ENCODE results near the gene ABHD16B. TPM values are rescaled to one million over a fixed set of nuclear protein-coding genes. Genes with fewer than 3 reads are reported as not detected.

Gene ABHD16B
- total RNA-seq, 4 donors from 2014 or later, result not detected

DNA sequence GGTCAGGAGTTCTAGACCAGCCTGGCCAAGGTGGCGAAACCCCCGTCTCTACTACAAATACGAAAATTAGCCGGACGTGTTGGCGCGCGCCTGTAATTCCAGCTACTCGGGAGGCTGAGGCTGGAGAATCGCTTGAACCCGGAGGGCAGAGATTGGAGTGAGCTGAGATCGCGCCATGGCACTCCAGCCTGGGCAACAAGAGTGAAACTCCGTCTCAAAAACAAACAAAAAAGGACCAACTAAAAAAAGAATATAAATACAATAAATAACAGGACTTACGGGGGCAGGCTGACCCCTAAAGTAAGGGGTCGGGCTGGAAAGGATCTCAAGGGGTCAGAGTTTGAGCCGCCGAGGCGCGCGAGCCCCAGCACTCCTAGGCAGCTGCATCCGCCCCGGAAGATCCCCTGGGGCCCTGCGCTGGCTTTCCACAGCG, 3.3 kb downstream of the ABHD16B start:
- TF ChIP-seq, protein P1, sequence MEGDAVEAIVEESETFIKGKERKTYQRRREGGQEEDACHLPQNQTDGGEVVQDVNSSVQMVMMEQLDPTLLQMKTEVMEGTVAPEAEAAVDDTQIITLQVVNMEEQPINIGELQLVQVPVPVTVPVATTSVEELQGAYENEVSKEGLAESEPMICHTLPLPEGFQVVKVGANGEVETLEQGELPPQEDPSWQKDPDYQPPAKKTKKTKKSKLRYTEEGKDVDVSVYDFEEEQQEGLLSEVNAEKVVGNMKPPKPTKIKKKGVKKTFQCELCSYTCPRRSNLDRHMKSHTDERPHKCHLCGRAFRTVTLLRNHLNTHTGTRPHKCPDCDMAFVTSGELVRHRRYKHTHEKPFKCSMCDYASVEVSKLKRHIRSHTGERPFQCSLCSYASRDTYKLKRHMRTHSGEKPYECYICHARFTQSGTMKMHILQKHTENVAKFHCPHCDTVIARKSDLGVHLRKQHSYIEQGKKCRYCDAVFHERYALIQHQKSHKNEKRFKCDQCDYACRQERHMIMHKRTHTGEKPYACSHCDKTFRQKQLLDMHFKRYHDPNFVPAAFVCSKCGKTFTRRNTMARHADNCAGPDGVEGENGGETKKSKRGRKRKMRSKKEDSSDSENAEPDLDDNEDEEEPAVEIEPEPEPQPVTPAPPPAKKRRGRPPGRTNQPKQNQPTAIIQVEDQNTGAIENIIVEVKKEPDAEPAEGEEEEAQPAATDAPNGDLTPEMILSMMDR (IDR thresholded peaks at IDR 0.05; ENCODE audit: low read depth), result no peak

DNA sequence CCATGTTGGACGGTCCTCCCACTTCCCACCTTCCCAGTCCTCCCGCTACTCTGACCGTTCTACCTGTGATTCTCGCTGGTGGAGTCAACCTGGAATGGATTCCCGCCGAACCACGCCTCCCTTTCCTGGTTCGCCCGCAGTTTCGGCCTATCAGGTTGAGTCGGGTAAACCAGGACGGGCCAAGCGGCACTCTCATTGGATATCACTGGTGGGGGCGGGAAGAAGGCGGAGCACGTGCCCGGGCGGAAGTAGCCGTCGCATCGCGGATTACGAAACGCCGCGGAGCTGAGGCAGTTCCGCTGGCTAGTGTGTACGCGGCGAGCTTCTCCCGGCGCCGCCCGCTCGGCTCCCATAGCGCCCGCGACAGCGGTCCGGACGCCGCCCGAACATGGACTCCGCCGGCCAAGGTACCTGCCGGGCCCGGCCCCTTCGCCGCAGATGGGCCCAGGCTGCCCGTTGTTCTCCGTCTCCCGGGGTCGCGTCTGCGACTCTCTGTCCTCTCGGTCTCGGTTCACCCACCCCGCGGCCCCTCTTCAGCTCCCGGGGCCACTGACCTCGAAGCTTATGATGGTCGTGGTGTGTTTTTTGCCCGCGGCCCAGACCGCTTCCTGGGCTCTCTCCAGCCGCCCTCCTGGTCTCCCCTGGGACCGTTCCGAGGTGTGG, 3.8 kb downstream of the ABHD16B start, which contains the start of gene TPD52L2:
Gene TPD52L2, plus strand, starts transcription at position 293 of the 663 bp plus-strand sequence. Its CDS starts 96 bp downstream, at position 389.
- TF ChIP-seq, protein P1 (IDR thresholded peaks at IDR 0.05; ENCODE audit: low read depth), result no peak

DNA sequence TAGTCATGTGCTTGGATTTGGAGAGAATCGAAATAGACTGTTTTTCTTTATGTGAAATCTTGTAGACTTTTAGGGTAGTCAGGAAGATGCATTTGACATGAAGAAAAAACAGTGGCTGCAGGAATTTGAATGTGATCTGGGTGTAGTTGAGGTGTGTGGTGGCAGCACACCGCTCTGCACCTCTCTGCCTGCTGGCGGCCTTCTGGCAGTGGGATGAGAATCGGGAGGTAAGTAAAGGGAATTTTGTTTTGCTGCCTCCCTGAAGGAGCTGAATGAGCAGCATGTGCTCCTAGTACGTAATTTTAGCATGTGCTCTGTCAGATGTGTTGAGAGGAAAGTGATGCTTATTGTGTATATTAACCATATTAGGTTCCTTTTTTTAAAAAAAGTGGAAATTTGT, 7.0 kb downstream of the ABHD16B start:
- TF ChIP-seq, protein P1 (IDR thresholded peaks at IDR 0.05; ENCODE audit: low read depth), result no peak

DNA sequence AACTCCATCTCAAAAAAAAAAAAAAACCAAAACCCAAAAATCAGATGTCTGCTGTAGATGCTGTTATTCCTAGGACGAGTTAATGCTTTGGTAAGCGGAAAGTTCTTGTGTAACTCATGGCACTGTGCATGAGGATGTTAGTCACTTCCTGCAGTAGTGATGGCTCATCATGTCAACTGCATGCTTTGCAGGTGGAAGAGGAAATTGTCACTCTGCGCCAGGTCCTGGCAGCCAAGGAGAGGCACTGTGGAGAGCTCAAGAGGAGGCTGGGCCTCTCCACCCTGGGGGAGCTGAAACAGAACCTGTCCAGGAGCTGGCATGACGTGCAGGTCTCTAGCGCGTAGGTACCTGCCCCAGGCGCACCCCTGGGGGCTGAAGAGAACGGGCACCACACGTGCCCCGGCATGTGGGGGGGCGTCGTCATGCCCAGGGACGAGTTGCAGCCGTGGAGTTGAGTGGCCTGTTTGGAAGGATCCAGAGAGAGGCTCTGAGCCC, 12.2 kb downstream of the ABHD16B start:
- TF ChIP-seq, protein P1 (IDR thresholded peaks at IDR 0.05; ENCODE audit: low read depth), result no peak

DNA sequence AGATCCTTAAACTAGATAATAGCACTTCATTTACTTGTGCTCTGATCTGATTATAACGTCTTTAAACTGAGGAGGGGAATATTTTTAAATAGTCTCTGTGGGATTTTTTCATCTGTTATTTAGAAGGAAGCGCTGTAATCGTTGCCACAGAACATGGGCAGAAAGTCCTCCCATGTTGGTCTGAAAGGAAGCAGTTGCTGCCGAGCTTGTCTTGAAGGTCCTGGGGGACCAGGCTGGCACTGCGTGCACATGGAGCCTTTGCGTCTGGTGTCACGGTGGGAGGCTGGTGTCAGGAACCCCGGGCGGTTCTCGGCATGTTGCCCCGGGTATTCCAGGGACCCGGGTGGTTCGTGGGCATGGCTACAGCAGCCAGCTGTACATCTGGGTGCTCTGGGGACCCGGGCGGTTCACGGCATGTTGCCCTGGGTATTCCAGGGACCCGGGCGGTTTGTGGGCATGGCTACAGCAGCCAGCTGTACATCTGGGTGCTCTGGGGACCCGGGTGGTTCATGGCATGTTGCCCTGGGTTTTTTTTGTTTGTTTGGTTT, 15.3 kb downstream of the ABHD16B start:
- TF ChIP-seq, protein P1 (IDR thresholded peaks at IDR 0.05; ENCODE audit: low read depth), result no peak

DNA sequence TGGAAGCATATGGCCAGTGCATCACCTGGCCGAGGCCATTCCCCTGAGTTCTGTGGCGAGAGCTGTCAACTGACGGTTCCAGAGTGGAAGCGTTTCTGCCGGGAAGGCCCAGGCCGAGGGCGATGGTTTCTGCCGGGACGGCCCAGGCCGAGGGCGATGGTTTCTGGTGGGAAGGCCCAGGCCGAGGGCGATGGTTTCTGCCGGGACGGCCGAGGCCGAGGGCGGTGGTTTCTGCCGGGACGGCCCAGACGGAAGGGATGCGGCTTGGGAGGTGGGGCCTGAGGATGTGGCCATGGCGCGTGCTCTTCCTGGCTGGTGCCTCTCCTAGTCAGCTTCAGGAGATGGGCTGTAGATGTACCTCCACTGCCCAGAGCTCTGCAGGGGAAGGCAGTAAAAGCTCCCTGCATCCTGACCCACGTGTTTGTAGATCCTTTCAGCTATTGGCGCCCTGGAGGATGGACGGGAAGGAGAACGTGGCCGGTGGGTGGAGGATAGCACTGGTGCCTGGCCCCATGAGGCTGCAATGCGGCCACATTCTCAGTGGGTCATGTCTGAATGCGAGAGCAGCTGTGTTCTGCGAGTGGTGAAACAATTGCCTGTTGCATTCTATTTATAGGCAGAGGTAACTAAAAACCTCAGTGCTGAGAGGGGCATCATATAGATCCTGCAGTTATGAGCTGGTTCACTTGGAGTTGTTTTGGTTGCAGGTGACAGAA, 16.6 kb downstream of the ABHD16B start:
- TF ChIP-seq, protein P1 (IDR thresholded peaks at IDR 0.05; ENCODE audit: low read depth), result no peak

Measured in subcutaneous adipose tissue (tissue), 4 donors.